ENCODE results near the gene DOK5.

DOK5 gene

GRCh38 chr20:54559890-54560289 lies 84.5 kb downstream of the DOK5 start:
- DNase-seq (ENCODE audit: low read depth), result no peak

DNA sequence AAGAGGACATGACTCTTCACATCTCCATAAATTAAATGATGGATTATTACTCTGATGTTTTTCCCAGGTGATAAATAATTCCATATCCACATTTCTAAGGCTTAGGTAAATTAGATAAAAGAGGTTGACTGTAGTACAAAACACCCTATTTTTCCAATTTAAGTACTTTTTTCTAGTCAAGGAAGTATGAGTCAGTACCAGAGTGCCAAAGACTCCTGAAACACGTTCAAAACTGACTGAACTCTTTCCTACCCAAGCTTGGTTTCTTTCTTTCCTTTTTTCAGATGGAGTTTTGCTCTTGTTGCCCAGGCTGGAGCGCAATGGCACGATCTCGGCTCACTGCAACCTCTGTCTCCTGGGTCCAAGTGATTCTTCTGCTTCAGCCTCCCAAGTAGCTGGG lies 85.0 kb downstream of the DOK5 start:
- DNase-seq (ENCODE audit: low read depth), result no peak

DNA sequence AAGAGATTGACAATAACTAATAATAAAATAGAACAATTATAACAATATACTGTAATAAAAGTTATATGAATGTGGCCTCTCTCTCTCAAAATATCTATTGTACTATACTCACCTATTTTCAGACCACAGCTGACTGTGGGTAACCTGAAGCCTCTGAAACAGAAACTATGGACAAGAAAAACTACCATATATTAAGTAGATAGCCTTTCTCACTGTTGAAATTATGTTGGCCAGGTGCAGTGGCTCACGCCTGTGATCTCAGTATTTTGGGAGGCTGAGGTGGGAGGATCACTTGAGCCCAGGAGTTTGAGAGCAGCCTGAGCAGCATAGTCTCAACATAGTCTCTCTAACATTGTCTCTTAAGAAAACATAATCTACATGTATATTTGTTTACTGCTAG lies 89.9 kb downstream of the DOK5 start:
- no peak for DNase-seq (ENCODE audit: low read depth)

- no peak for DNase-seq (ENCODE audit: low read depth)
Measured at GRCh38 chr20:54566031-54566688, 90.8 kb downstream of the DOK5 start.

GRCh38 chr20:54570561-54570960 lies 95.2 kb downstream of the DOK5 start:
- DNase-seq (ENCODE audit: low read depth), result no peak

GRCh38 chr20:54572665-54573435 lies 97.5 kb downstream of the DOK5 start:
- DNase-seq (ENCODE audit: low read depth), result no peak

- DNase-seq (ENCODE audit: low read depth), result no peak
Measured at GRCh38 chr20:54573838-54574237, 98.4 kb downstream of the DOK5 start.

DNA sequence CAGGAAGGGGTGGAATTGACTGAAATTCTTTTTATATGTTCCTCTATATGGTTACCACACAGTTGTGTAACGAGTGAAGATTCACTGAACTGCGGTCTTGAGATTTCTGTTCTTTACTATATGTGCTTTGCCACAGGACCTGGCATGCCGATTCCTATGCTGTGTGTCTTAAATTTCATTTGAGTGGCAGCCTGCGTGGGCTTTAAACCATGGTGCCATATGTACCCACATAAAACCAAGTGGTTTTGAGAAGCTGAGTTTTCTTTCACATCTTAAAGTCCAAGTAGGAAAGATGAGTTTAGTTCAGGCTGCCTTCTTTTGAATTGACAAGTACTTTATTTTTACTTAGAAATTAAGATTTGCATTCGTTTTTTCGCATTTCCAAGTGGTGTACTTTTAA lies 101.1 kb downstream of the DOK5 start:
- DNase-seq (ENCODE audit: low read depth), result no peak

- DNase-seq (ENCODE audit: low read depth), result no peak
Measured at GRCh38 chr20:54577637-54578036, 102.2 kb downstream of the DOK5 start.

DNA sequence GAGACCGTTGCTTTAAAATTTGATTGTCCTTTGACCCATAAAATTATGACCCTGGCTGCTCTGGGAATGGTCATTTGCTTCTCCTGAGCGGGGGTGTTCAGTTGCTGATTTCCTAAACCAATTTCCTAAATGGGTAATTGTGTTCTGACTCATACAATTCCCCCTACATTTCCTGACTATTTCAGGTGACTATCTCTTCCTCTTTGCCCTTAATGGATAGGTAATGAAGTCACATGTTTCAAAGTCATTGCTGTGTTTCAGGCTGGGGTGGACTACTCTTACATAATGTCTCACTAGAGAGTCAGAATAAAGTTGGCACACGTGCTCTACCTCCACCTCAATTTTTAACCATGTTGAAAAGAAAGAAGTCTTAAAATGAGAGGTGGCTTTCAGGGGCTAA lies 109.8 kb downstream of the DOK5 start:
- no peak for DNase-seq (ENCODE audit: low read depth)

DNA sequence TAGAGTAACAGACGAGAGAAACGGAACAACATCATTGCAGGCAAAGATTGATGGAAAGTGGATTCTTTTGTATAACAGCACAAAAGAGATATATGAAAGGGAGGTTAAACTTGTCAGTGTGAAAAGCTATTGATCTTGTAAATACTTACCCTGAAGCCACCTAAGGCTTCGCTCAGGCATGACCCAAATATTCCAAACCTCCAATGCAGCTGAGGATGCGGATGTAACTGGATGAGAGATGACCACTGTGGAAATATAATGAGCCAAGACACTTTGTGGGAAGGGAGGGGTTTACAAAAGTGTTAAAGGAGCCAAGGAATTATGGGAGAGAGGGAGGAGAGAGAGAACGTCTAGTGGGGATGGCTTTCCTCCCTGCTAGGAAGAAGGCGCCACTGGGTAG lies 112.0 kb downstream of the DOK5 start:
- DNase-seq (ENCODE audit: low read depth), result no peak

DNA sequence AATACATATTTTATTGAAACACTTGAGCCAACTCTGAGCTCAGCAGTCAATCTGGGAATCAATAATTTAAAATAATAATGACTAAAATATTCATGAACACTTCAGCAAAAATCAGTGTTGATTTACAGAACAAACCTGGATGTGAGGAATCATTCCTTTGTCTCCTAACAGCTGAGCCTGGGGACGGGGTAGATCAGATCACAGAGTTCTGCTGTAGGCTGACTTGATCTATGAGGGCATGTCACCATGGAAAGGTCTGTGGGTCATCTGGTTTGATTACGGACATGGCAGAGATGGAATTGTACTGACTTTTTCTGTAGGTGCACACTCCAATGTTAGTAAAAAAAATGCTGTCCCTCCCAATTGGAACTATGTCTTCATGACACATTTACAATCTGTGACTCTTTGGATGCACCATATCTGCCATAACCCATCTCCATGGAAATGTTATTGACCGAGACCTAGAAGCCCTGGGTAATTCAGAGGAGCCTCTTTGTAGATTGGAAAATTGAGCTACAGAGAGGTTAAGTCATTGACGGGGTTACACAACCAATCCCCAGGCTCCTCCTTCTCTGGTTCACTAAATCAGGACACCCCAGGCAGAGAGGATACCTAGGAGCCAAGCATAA lies 114.1 kb downstream of the DOK5 start:
- DNase-seq (ENCODE audit: low read depth), result no peak

DNA sequence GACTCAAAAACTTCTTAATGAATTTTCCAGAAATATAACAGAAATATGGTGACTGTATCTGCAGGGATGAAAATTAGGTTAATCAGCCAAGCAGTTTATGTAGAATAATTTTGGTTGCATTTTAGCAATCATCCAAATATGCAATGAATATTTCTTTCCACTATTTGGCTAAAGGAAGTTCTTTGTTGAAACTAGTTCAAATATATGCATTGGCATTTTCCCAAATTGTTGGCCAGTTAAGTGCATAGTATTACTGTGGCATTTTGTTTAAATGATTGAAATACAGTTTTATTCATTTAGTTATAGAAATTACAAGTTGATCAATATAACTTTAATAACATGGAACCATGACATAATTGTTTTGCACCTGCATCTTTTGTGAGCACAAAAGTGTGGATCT lies 115.5 kb downstream of the DOK5 start:
- no peak for DNase-seq (ENCODE audit: low read depth)

GRCh38 chr20:54596651-54597050 lies 121.3 kb downstream of the DOK5 start:
- no peak for DNase-seq (ENCODE audit: low read depth)

DNA sequence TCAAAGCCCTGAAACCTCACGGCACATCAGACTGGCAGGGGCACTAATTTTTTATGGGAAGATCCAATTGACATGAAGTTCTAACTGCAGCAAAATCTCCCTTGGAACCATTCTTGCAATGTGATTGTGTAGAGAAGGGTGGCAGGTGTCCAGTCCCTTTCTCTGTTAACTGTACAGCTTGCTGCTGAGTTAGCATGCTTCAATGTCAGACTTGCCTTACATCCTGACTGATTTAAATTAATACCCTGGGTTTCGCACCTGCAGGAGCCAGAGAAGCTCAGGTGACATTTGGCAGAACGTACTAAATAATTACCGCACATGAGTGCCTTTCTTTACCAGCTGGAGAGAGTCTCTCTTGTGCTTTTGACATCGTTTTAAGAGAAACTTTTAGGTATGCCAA lies 123.0 kb downstream of the DOK5 start:
- DNase-seq (ENCODE audit: low read depth), result no peak

- no peak for DNase-seq (ENCODE audit: low read depth)
Measured at GRCh38 chr20:54600634-54601033, 125.2 kb downstream of the DOK5 start.

- no peak for DNase-seq (ENCODE audit: low read depth)
Measured at GRCh38 chr20:54601831-54602515, 126.6 kb downstream of the DOK5 start.

- DNase-seq (ENCODE audit: low read depth), result no peak
Measured at GRCh38 chr20:54605319-54605718, 129.9 kb downstream of the DOK5 start.

DNA sequence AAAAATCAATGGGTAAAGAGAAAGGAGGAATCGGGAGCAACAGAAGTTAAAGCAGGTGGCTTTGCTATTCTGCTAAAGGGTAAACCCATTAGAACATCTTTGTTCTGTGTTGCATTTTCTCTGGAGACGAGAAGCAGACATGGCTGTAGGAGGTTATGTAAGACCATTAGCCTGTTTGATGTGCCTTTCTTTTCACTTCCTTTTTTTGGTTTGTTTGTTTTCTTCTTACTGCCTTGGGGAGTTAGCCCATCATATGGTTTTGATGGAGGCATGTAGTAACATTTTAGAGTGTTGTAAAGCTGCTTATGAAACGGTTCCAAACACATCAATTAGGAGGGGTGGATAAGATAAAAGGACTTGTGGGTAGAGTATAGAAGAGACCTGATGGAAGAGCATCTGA lies 131.0 kb downstream of the DOK5 start:
- DNase-seq (ENCODE audit: low read depth), result no peak

DNA sequence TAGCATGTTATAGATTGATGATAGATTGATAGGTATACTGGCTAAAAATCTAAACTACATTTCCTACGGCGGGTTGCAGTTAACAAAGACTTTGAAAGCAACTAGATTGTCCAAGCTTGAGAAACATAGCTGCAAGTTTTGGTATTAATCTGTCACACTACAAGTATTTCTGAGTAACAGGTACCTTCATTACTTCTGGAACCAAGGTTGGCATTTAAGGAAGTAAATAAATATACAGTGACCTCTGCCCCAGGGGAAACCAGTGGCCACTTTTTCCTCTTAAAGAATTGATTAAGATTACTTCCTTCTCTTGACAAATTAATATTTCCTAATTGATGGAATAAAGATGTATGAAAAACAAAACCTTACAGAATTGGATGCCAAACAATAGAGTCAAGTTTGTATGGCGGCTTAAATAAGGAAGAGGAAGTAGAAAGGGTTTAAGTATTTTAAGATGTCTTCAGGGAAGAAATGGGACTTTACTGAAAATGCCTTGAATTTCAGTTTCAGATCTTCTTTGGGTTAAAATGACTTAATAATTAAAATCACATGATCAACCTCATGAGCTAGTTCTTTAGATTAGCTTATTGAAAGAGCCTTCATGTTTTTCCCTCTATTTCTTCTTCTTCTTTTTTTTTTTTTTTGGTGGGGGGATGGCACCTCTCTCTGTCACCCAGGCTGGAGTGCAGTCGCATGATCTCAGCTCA lies 132.8 kb downstream of the DOK5 start:
- no peak for DNase-seq (ENCODE audit: low read depth)

- no peak for DNase-seq (ENCODE audit: low read depth)
Measured at GRCh38 chr20:54608943-54609342, 133.6 kb downstream of the DOK5 start.

- no peak for DNase-seq (ENCODE audit: low read depth)
Measured at GRCh38 chr20:54611708-54612412, 136.5 kb downstream of the DOK5 start.

All from non-pigmented ciliary epithelial cell (primary cell).